Right lobe of liver (tissue), 4 donors: Measurements from ENCODE around the gene LRRC43.

Experiments
- CTCF ChIP-seq, 4 donors: fragments of 200-600 bp in 3 of 4; fragments of 450-650 bp in 1 of 4; IDR thresholded peaks; one replicate each; pipeline versions ENCODE4 v1.5.1 to v1.8.0; 2016 to 2022; ENCODE audit warnings: antibody characterized with exemption in 4 of 4, mild to moderate bottlenecking in 2 of 4
- POLR2A ChIP-seq: fragments of 450-650 bp; IDR thresholded peaks from one replicate; pipeline ENCODE4 v1.6.1; 2017; ENCODE audit warnings: antibody characterized with exemption, mild to moderate bottlenecking
- donor health status: DM: no; HTN: no; CAD: no.
- donor health status: DM: no; HTN: no; CAD: no.
- donor health status: DM: no; HTN: yes; CAD: no.

DNA sequence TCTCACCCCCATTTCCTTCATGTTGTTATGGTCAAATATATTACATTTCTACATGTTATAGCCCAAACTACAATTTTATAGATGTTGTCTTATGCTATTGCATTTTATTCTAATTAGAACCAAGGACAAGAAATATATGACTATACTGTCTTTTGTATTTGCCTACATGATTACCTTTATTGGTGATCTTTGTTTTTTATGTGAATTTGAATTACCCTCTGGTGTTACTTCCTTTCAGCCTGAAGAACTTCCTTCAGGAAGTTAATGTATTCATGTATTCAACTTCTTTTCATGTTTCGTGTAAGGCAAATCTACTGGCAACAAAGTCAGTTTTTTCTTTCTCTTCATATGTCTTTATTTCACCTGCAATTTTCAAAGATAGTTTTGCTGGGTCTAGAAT lies 11.9 kb downstream of the LRRC43 start:
- TF ChIP-seq CTCF (IDR thresholded peaks at IDR 0.05) (no peak), POLR2A (no peak)
